ENCODE results near the gene SDK1. TPM values are rescaled to one million over a fixed set of nuclear protein-coding genes. Genes with fewer than 3 reads are reported as not detected.

The SDK1 gene
- polyA plus RNA-seq, 2 of the 4 experiments (the other 2 are of a cell fraction) = 0.12 to 0.28 TPM

GRCh38 chr7:3688842-3689241, 387.8 kb downstream of the SDK1 start:
- no peak for ATAC-seq
- TF ChIP-seq BCL3 (IDR thresholded peaks at IDR 0.05) = no peak
- no peak for TF ChIP-seq HMGXB4 (CRISPR knock-in tag; IDR thresholded peaks at IDR 0.05; ENCODE audit: borderline replicate concordance)
- TF ChIP-seq CBX2 (IDR thresholded peaks at IDR 0.05; ENCODE audit: borderline replicate concordance, low read depth) = no peak
- no peak for TF ChIP-seq FOXS1 (CRISPR knock-in tag; IDR thresholded peaks at IDR 0.05)
- TF ChIP-seq CBX8 (IDR thresholded peaks at IDR 0.05) = no peak
- no peak for TF ChIP-seq ELK1 (IDR thresholded peaks at IDR 0.05; ENCODE audit: low read depth, low read length)
- TF ChIP-seq NR3C1 (IDR thresholded peaks at IDR 0.05) = no peak
- no peak for FAIRE-seq
- H3K9me3 ChIP-seq = no peaks in the 10 kb centered on the region
- H3K4me3 ChIP-seq = no peak overlapping the region
- H3K4me1 ChIP-seq = no peaks in the 10 kb centered on the region
- no peak for DNase-seq (ENCODE audit: low read depth in 1 of 2, low spot score in 1 of 2)
- 27% methylated on average over 3 of the region's 3 CpGs for WGBS (ENCODE audit: missing lambda C conversion rate)
- ChIA-PET CTCF (no interaction called here), POLR2A (no interaction called here)
- H3K4me2 ChIP-seq = no peak overlapping the region
- H3K27ac ChIP-seq = no peak overlapping the region

GRCh38 chr7:3691478-3692158, 390.6 kb downstream of the SDK1 start:
- no peak overlapping the region for H3K4me2 ChIP-seq
- H3K4me1 ChIP-seq = no peaks in the 10 kb centered on the region
- H3K9me3 ChIP-seq = no peaks in the 10 kb centered on the region
- ATAC-seq (no peak), FAIRE-seq (no peak), DNase-seq (ENCODE audit: low read depth in 1 of 2, low spot score in 1 of 2) (no peak)
- WGBS (ENCODE audit: missing lambda C conversion rate) = 36% methylated on average over 5 of the region's 5 CpGs
- TF ChIP-seq RCOR1 (IDR thresholded peaks at IDR 0.05; ENCODE audit: low read depth, low read length) (no peak), RARB (CRISPR knock-in tag; IDR thresholded peaks at IDR 0.05) (no peak), NFE2L2 (conservative IDR thresholded peaks at IDR 0.05; ENCODE audit: low read length) (no peak), NPAS2 (CRISPR knock-in tag; IDR thresholded peaks at IDR 0.05; ENCODE audit: borderline replicate concordance) (no peak), MAFK (IDR thresholded peaks at IDR 0.05; ENCODE audit: partially characterized antibody) (no peak), HMGXB4 (CRISPR knock-in tag; IDR thresholded peaks at IDR 0.05; ENCODE audit: borderline replicate concordance) (no peak), CHD2 (IDR thresholded peaks at IDR 0.05; ENCODE audit: low read length, partially characterized antibody) (no peak), HOXB5 (CRISPR knock-in tag; IDR thresholded peaks at IDR 0.05) (no peak), ZNF302 (CRISPR knock-in tag; IDR thresholded peaks at IDR 0.05) (no peak), HES2 (IDR thresholded peaks at IDR 0.05) (no peak), MAX (IDR thresholded peaks at IDR 0.05) (no peak), HOXB13 (CRISPR knock-in tag; IDR thresholded peaks at IDR 0.05; ENCODE audit: low read depth) (no peak), CHD4 (IDR thresholded peaks at IDR 0.05; ENCODE audit: borderline replicate concordance) (no peak), USF2 (IDR thresholded peaks at IDR 0.05) (no peak), SREBF2 (IDR thresholded peaks at IDR 0.05) (no peak), FOSB (CRISPR knock-in tag; IDR thresholded peaks at IDR 0.05) (no peak), HOXA7 (CRISPR knock-in tag; IDR thresholded peaks at IDR 0.05) (no peak), ATOH8 (CRISPR knock-in tag; IDR thresholded peaks at IDR 0.05; ENCODE audit: low read depth) (no peak), POLR2AphosphoS2 (conservative IDR thresholded peaks at IDR 0.05; ENCODE audit: low read length) (no peak)
- no peak overlapping the region for H3K4me3 ChIP-seq
- CTCF ChIA-PET = no interaction called here
- no peak overlapping the region for H3K27ac ChIP-seq
- POLR2A ChIA-PET = no interaction called here

Measured in A549 (cell line).